ENCODE measurements around the gene ELF5.

Gene ELF5

DNA sequence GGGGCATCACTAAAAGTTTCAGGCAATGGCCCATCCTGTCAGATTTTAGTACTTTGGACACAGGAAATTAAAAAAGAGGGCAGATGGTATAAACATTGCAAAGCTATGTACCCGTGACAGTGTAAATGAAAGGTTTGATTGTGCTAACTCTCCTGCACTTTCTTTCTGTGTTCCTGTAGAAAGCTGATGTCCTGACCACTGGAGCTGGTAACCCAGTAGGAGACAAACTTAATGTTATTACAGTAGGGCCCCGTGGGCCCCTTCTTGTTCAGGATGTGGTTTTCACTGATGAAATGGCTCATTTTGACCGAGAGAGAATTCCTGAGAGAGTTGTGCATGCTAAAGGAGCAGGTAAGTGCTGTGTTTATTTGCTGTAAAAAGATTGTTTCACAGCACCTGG is 64.6 kb downstream of the ELF5 start:
- no peak for DNase-seq

DNA sequence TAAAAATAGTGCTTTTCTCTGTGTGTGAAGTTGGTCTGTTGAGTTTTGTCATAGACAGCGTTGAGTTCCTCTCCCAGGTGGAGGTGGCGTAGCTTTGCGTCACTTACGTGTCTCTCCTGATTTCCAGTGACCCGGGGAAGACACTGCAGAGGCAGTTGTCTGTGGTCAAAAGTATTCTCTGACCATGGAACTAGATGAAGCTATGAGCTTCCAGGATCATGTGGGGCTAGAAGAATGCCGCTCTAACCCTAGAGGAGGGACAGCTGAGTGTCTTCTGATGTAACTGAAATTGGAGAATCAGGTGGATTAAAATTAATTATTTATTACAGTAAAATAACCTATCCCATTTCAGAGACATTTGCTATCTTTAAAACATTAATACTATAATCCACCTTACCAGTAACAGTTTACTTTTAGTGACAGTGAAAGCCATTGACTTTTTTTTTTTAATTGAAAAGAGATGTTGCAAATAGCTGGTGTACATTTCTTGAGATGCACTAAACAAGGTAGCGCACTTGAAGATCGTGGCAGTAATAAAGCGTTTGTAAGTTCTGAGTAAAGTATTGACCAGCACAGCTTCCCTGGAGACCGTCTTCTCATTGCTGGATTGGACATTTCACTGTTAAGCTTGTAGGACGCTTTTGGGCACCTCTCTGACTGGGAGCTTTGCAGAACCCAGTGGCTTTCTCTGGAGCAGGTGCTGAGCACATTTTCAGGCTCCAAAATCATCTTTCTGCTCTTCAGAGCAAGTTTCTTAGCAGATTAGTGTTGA is 65.2 kb downstream of the ELF5 start:
- no peak for DNase-seq

DNA sequence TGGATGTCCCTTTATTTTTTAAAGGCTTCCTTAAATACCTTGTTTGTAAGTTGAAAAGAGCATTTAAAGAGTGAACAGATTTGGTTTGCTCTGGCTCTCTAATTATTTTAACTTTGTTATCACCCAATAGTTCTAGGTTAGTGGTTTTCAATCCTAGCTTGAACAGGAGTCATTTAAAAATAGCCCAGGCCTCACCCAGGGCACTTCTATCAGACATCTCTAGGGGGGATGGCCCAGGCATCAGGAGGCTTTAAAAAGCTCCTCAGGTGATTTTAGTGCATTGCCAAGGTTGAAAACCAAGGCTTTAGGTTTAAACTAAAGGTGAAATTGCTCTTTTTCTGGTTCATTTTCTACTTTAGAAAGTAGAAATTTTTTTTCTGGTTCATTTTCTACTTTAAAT is 66.5 kb downstream of the ELF5 start:
- no peak for DNase-seq

DNA sequence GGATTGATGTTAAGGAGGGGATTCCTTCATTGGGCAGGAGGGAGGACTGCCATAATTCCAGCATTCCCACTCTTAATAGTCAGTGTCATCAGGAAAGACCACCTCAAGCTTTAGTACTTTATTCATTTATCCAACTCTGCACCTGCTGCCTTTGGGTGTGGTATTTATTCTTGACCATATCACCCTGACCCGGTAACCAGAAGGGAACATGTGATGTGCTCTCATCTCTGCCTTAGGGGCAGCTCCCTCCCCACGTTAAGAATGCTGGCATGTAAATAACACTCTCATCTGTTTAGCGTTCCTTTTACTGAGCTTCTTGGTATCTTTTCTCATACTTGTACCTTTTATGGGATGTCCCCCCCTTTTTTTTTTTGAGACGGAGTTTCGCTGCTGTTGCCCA is 67.2 kb downstream of the ELF5 start:
- DNase-seq: no peak

- no peak for DNase-seq
Observed at GRCh38 chr11:34445956-34446355, 67.6 kb downstream of the ELF5 start.

DNA sequence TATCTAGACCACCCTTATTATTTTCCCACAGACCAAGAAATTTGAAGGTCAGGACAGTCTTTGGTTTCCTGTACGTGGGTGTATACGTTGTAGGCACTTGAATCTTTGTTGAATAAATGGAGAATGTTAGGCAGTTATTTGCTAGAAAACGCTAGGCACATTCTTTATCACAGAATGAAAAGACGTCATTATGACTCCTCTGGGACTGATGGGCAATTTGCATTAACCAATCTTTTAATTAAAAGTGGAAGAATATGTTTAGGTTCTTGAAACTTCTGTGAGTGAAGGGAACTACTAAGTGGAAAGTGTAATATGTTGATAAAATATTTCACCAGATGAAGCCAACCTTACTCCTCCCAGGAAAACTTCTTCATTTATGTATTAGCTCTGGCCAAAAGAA is 69.2 kb downstream of the ELF5 start:
- no peak for DNase-seq

- no peak for DNase-seq
Observed at GRCh38 chr11:34443136-34443535, 70.5 kb downstream of the ELF5 start.

GRCh38 chr11:34441814-34442213 is 71.8 kb downstream of the ELF5 start:
- DNase-seq: no peak

DNA sequence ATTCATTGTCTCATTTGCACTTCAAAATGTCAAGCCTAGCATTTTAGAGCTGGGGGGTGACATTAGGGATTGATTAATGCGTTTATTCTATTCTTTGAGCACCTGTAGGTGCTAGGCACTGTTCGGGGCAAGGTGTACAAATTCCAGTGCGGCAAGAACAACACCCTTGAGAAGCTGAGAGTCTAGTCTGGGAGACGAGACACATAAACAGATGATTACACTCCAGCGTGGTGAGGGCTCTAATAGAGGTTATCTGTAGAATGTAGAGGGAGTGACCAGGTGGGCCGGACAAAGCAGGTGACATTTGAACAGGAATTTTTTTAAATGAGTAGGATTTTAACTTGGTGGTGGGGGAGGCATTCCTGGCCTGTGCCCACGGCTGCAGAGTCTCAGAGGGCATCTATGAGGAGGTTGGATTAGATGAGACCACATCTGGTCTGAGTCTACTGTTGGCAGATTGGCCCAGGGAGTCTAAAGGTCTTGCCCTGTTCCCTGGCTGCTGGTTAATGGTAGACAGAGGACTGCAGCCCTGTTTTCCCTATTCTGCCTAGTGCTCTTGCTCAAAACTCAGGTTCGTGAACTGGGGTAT is 73.9 kb downstream of the ELF5 start:
- no peak for DNase-seq

DNA sequence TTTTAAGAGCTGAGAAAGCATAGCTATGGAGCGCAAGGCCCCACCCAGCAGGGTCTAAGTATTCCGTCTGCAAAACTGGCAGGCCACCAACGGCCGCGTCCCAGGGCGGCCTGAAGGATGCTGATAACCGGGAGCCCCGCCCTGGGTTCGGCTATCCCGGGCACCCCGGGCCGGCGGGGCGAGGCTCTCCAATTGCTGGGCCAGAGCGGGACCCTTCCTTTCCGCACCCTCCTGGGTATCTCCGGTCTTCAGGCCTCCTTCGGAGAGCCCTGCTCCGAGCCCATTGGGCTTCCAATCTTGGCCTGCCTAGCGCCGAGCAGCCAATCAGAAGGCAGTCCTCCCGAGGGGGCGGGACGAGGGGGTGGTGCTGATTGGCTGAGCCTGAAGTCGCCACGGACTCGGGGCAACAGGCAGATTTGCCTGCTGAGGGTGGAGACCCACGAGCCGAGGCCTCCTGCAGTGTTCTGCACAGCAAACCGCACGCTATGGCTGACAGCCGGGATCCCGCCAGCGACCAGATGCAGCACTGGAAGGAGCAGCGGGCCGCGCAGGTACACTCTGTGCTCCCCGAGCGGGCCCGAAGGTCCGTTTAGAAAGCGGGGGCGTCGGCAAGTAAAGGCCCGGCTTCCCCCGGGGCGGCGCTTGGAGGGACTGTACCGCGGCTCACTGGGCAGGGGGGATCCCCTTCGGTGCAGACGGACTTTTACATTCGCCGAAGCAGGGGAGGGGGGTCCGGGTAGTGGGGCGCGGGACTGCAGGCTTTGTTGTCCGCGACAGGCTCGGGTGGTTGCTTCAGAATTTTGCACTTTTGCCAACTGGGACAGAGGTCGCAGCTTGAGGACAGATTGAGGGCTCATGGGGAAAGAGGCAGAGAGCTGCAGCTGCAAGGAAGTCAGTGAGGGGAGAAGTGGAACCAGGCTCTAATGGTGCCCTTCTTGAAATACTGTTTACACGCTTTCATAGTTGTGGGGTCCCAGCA is 74.8 kb downstream of the ELF5 start, which contains the start of gene CAT:
Gene CAT (plus strand): TSS at position 406 of the 979 bp plus-strand sequence. CDS start 80 bp downstream, at position 486.
- DNase-seq: peak; percentile 98

- no peak for DNase-seq
Observed at GRCh38 chr11:34437224-34438125, 76.1 kb downstream of the ELF5 start.

GRCh38 chr11:34433899-34434298 is 79.7 kb downstream of the ELF5 start:
- DNase-seq: no peak

GRCh38 chr11:34432822-34433221 is 80.8 kb downstream of the ELF5 start:
- no peak for DNase-seq

GRCh38 chr11:34431979-34432378 is 81.6 kb downstream of the ELF5 start:
- DNase-seq: no peak
